Stimulated activated CD8-positive, alpha-beta memory T cell treated with anti-CD3 and anti-CD28 coated beads, Interleukin-2, amount 100 ng/mL, for 1 hour (primary cell): Measurements from ENCODE around the gene CCDC85A.

ENCODE experiments used
- DNase-seq, 2 donors: peaks; one replicate each; pipeline ENCODE4 v3.0.0-alpha.2; 2020; ENCODE audit warnings: low read depth in 2 of 2

The CCDC85A gene

GRCh38 chr2:56239030-56239429 is 55.2 kb downstream of the CCDC85A start:
- no peak for DNase-seq

GRCh38 chr2:56239437-56239836 is 55.6 kb downstream of the CCDC85A start:
- no peak for DNase-seq

DNA sequence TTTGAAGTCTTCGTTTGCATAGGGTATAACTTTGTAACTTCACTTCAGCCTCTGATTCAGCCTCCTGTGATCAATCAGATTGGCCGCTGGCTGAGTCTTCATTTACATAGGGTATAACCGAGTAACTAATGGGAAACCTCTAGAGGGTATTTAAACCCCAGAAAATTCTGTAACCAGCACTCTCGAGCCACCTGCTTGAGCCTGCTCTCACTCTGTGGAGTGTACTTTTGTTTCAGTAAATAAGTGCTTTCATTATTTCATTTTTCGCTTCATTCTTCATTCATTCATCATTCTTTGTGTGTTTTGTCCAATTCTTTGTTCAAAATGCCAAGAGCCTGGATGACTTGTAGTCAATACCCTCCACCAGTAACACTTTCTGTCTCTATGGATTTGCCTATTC is 56.4 kb downstream of the CCDC85A start:
- no peak for DNase-seq

DNA sequence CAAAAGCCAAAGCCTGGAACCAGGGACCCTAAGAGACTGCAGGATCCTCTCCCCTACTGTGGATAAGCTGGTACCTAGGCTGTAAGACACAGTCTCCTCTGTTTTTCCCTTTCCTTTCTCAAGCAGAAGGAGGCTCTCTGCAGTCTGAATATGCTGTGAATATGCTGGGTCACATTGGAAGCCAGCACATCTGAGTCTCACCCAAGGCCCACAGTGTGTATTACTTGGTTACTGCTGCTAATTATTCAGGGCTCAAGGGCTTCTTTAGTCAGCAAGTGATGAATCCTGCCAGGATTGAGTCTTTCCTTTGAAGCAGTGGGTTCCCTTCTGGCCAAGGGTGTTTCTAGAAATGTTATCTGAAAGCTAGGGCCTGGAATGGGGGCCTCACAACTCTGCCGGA is 60.7 kb downstream of the CCDC85A start:
- no peak for DNase-seq

DNA sequence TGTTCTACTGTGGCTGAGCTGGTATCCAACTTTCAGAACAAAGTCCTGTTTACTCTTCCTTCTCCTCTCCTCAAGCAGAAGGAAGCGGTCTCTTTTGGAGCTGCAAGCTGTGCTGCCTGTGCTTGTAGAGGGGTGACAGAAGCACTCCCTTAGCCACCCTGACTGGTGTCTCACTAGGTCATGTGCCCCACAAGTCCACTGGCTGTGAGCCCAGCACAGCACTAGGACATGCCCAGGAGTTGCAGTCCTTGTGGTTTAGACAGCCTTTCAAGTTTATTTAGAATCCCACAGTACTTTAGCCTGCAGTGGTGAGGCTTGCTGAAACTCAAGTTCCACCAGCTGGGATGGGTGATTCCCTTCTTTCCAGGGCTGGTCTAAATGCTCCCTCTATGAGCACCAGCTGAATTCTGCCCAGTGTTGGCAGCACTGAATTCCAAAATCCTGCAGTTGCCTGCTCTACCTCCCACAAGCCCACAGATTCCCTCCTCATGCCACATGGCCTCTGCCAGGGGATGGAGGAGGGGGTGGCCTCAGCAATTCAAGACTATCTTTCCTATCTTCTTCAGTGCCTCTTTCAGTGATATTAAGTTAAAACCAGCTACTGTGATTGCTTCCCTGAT is 61.2 kb downstream of the CCDC85A start:
- no peak for DNase-seq

GRCh38 chr2:56248965-56249742 is 65.4 kb downstream of the CCDC85A start:
- DNase-seq = no peak

- no peak for DNase-seq
These were observed 66.5 kb downstream of the CCDC85A start for GRCh38 chr2:56250153-56250729.

- DNase-seq = no peak
These were observed 76.6 kb downstream of the CCDC85A start for GRCh38 chr2:56260415-56260814.

DNA sequence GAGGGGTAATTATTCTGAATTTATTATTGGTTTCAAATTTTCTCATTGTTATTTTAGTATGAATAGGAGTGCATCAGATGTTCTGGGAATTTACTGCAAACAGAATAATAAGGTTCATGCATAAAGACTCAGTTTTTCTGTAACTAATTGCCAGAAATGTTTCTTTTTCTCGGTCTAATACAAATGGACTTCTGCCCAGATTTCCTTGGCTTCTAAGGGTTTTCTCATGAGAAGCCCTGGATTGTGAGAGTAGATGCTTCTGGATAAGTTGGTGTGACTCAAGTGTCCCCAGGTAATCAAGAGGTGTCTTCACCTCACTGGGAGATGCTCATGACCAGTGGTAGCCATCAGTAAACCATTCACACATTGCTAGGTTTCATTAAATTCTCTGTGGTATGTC is 78.5 kb downstream of the CCDC85A start:
- DNase-seq = no peak

DNA sequence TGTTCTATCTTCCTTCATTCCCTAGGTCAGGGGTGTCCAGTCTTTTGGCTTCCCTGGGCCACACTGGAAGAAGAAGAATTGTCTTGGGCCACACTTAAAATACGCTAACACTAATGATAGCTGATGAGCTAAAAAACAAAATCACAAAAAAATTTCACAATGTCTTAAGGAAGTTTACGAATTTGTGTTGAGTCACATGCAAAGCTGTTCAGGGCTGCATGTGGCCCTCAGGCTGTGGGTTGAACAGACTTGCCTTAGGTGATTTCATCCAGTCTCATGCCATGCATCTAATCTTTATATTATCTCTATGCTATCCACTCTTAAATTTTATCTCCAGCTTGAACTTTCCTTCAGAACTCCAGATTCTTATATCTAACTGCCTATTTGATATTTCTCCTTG is 80.1 kb downstream of the CCDC85A start:
- DNase-seq = no peak

- DNase-seq = no peak
These were observed 83.1 kb downstream of the CCDC85A start for GRCh38 chr2:56266761-56267414.

- no peak for DNase-seq
These were observed 83.6 kb downstream of the CCDC85A start for GRCh38 chr2:56267415-56267788.

DNA sequence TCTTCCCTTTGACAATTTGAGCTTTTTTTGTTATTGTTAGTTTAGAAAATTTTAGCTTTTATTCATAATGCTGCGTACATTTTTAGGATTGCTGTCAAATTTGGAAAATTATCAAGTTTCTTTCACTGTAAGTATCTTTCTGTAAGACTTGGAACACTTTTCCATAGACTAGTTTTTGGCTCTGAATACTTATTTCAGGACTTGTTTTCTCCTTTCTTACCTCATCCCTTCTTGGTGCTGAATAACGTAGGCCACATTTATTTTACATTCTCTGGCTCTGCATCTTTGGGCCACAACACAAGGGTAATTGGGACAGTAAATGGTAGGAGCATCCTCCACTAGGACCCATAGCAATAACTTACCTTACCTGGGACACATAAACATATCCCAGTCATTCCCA is 85.1 kb downstream of the CCDC85A start:
- DNase-seq = no peak

DNA sequence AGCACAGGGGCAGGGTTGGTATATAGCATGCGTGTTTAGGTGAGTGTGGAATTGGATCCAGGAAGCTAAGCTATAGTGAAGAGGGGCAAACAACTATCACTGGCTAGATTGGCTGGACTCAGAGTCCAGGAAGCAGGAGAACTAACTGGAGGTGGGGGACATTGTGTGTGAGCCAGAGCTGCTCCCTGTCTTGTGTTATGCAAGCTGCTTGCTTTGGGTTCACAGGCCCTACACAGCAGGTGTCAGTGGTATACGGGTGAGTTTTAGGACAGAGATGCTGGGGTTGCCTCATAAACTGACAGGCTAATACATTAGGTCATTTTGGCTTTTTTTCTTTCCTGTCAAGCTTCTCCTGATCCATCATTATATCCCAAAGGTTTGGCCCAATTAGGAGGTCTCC is 87.5 kb downstream of the CCDC85A start:
- no peak for DNase-seq

DNA sequence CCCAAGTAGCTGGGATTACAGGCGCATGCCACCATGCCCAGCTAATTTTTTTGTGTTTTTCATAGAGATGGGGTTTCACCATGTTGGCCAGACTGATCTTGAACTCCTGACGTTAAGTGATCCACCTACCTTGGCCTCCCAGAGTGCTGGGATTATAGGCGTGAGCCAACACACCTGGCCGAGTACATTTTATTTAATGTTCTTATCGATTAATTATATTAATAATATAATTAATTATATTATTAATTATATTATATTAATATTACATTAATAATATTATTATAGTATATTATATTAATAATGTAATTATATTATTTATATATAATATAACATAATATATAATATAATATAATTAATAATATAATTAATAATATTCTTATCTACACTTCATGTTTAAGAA is 101.4 kb downstream of the CCDC85A start:
- DNase-seq = no peak

DNA sequence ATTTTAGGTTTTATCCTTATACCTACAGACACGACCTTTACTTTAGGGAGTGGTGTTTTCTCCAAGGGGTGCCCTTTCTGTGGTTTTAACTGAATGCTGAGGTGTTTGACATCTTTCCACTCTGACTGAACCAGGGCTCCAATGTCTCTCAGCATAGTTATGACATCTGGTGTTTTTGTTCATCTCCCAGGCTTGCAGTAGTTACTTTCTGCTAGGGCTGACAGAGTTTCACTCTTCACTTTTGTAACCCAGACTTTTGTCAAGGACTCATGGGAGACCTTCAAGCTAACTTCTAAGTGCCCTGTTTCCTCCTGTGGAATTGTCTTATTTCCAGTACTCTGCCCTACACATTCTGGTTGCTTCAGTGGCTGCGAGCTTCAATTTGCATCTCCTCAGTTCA is 103.1 kb downstream of the CCDC85A start:
- DNase-seq = no peak

- no peak for DNase-seq
These were observed 103.7 kb downstream of the CCDC85A start for GRCh38 chr2:56287508-56287907.

GRCh38 chr2:56287974-56288373 is 104.2 kb downstream of the CCDC85A start:
- no peak for DNase-seq

- no peak for DNase-seq
These were observed 105.2 kb downstream of the CCDC85A start for GRCh38 chr2:56288838-56289580.

DNA sequence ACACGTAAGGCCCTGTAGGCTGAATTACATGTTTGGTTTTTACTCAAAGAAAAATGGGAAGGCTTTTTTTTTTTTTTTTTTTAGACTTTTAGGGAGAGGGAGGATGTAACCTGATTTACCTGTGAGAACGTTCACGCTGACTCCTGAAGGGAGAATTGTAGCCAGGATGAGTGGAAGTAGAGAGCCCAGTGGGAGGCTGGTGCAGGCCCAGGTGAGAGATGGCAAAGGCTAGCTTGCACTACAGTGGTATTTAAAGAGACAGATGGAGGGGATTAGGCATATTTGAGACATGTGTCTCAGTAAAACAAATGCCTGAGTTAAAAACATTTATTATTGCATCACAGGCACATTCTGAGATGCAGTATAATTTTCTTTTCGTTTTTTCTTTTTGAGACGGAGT is 107.9 kb downstream of the CCDC85A start:
- DNase-seq = no peak

- DNase-seq = no peak
These were observed 109.2 kb downstream of the CCDC85A start for GRCh38 chr2:56292951-56293350.

- no peak for DNase-seq
These were observed 111.9 kb downstream of the CCDC85A start for GRCh38 chr2:56295666-56296065.
